ENCODE data around the gene NSD1.
"Not testable (repeated sequence)": the region's sequence is repeated elsewhere in the genome, so short reads cannot be mapped to it uniquely, and the experiment has no call there.

The NSD1 gene

DNA sequence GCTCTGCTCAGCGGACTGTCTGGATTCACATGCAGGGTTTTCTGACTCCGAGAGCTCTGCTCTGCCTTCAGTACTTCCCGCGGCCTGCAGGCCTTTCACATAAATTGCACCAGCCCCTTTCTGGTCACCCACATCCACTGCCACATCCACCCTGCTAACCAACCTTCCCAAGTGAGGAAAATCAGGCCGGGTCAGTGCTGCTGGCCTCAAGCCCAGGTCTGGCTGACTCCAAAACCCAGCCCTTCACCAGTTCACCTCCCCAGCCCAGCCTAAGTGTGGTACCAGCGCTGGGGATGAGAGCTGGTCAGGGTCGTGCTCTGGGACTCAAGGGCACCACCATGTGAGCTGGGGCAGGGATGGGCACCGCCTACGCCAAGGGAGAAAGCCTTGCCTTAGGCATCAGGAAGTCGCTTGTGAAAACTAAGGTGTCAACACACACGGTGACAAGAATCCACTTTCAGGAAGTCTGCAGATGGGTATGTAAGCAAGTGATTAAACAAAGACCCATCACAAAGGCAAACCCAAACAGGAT is 205.6 kb downstream of the NSD1 start:
- DNase-seq (ENCODE audit: low read depth in 1 of 2, low spot score in 1 of 2), result no peak

DNA sequence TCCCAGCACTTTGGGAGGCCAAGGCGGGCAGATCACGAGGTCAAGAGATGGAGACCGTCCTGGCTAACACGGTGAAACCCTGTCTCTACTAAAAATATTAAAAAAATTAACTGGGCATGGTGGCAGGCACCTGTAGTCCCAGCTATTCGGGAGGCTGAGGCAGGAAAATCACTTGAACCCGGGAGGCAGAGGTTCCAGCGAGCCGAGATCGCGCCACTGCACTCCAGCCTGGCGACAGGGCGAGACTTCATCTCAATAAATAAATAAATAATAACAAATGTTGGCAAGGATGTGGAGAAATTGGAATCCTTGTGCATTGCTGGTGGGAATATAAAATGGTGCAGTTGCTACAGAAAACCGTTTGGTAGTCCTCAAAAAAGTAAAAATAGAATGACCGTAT is 209.4 kb downstream of the NSD1 start:
- DNase-seq (ENCODE audit: low read depth in 1 of 2, low spot score in 1 of 2), result not testable (repeated sequence)

DNA sequence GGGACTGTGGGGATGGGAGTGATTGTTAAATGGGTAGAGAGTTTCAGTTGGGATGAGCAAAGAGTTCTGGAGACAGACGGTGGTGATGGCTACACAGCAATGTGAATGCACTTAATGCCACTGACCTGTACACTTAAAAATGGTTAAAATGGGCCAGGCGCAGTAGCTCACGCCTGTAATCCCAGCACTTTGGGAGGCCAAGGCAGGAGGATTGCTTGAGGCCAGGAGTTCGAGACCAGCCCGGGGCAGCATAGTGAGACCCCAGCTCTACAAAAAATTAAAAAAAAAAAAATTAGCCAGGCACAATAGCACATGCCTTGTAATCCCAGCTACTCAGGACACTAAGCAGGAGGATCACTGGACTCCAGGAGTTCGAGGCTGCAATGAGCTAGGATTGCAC is 210.2 kb downstream of the NSD1 start:
- no peak for DNase-seq (ENCODE audit: low read depth in 1 of 2, low spot score in 1 of 2)

DNA sequence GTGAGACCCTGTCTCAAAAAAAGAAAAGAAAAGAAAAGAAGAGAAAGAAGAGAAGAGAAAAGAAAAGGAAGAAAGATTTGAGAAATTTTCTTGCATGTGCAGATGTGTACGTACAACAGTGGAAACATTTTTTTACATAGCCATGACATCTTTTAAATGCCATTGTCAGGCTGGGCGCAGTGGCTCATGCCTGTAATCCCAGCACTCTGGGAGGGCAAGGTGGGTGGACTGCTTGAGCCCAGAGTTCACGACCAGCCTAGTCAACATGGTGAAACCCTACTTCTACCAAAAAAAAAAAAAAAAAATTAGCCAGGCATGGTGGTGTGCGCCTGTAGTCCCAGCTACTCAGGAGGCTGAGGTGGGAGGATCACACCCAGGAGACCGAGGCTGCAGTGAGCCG is 211.3 kb downstream of the NSD1 start:
- no peak for DNase-seq (ENCODE audit: low read depth in 1 of 2, low spot score in 1 of 2)

DNA sequence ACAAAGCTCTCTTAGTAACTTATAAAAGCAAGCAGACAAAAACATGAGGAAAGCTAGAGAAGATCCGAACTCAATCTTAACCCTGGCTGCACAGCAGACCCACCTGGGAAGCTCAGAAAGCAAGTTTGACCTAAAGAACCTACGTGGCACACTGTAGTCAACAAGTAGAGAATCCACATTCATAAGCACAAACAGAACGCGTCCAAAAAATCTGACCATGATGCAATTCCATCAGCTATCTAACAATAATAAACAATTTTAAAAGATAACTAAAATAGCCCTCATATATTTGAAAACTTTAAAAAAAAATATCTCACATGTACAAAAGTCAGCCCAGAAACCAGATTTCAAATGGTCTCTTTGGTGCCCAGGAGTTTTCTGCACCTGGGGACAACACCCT is 213.2 kb downstream of the NSD1 start:
- DNase-seq (ENCODE audit: low read depth in 1 of 2, low spot score in 1 of 2), result no peak

DNA sequence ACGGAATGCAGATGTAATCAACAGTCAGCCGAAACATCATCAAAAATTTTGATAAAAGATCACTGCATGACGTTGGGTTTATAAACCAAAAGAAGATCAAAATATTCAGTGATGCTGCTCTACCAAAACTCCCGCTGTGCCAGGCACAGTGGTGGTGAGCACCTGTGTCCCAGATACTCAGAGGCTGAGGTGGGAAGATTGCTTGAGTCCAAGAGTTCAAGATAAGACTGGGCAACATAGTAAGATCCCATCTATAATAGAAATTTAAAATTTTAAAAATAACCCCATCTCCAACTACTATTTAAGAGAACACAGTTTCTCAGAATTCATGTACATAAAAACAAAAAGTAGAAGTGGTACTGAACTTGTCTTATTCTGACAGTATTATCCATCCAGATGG is 214.1 kb downstream of the NSD1 start:
- DNase-seq (ENCODE audit: low read depth in 1 of 2, low spot score in 1 of 2), result no peak

DNA sequence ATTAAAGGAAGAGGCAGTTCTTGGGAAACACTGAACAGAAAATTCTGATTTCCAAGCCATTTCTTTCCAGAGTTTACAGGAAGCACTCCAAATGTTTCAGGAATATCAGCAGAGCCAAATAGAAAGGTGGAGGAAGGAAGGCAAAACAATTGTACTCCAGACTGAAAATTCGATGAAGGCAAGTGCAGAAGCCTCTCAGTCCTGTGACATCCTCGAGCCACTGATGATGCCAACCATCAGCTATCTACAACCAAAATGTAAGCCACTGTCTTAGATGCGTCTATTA is 215.7 kb downstream of the NSD1 start:
- DNase-seq (ENCODE audit: low read depth in 1 of 2, low spot score in 1 of 2), result no peak

DNA sequence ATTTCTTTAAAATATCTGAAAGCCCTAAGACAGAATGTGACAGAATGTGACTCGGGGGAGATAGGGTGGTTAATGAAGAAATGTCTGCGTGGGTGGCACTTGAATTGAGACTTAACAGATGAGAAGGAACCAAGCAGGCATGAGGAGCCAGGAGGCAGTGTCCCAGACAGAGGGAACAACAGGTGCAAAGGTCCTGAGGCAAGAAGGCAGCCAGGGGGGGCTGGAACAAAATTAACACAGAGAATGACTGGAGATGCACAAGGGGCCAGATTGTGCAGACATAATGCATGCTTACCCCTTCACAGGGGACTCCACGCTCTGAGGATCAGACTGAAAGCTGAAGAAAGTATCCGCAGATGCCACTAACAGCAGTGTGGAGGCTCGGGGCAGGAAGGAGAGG is 216.2 kb downstream of the NSD1 start:
- no peak for DNase-seq (ENCODE audit: low read depth in 1 of 2, low spot score in 1 of 2)
